Activated CD4-positive, alpha-beta T cell treated with anti-CD3 and anti-CD28 coated beads for 48 hours (primary cell): ENCODE data around the gene CDH13.

Experiments
- DNase-seq: peaks from one replicate; pipeline ENCODE4 v3.0.0-alpha.2; 2020

CDH13 gene

GRCh38 chr16:82965808-82966207 is 339.0 kb downstream of the CDH13 start:
- DNase-seq: no peak

GRCh38 chr16:82967424-82967823 is 340.7 kb downstream of the CDH13 start:
- DNase-seq: no peak

- DNase-seq: no peak
These were observed 344.4 kb downstream of the CDH13 start for GRCh38 chr16:82971126-82971525.

- no peak for DNase-seq
These were observed 345.7 kb downstream of the CDH13 start for GRCh38 chr16:82972331-82972919.

- no peak for DNase-seq
These were observed 352.8 kb downstream of the CDH13 start for GRCh38 chr16:82979406-82980111.

GRCh38 chr16:82980810-82981209 is 354.0 kb downstream of the CDH13 start:
- DNase-seq: no peak

- DNase-seq: no peak
These were observed 361.0 kb downstream of the CDH13 start for GRCh38 chr16:82987767-82988166.

- DNase-seq: no peak
These were observed 363.4 kb downstream of the CDH13 start for GRCh38 chr16:82990155-82990554.

- DNase-seq: no peak
These were observed 364.6 kb downstream of the CDH13 start for GRCh38 chr16:82991410-82991809.

- no peak for DNase-seq
These were observed 365.4 kb downstream of the CDH13 start for GRCh38 chr16:82991966-82992675.

- DNase-seq: no peak
These were observed 366.0 kb downstream of the CDH13 start for GRCh38 chr16:82992786-82993185.

- no peak for DNase-seq
These were observed 366.6 kb downstream of the CDH13 start for GRCh38 chr16:82993415-82993814.

GRCh38 chr16:82993926-82994325 is 367.2 kb downstream of the CDH13 start:
- DNase-seq: no peak

GRCh38 chr16:82995286-82995923 is 368.6 kb downstream of the CDH13 start:
- DNase-seq: no peak

- no peak for DNase-seq
These were observed 369.2 kb downstream of the CDH13 start for GRCh38 chr16:82995924-82996441.

- no peak for DNase-seq
These were observed 370.0 kb downstream of the CDH13 start for GRCh38 chr16:82996814-82997213.

- no peak for DNase-seq
These were observed 372.9 kb downstream of the CDH13 start for GRCh38 chr16:82999711-83000110.

- no peak for DNase-seq
These were observed 375.9 kb downstream of the CDH13 start for GRCh38 chr16:83002351-83003334.

- no peak for DNase-seq
These were observed 378.3 kb downstream of the CDH13 start for GRCh38 chr16:83004868-83005652.

GRCh38 chr16:83005653-83006160 is 378.9 kb downstream of the CDH13 start:
- DNase-seq: no peak
